ENCODE measurements around the gene JAKMIP3. TPM values are rescaled to one million over a fixed set of nuclear protein-coding genes. Genes with fewer than 3 reads are reported as not detected.

The JAKMIP3 gene
- total RNA-seq, 1 experiment from 2014 or later, result not detected

DNA sequence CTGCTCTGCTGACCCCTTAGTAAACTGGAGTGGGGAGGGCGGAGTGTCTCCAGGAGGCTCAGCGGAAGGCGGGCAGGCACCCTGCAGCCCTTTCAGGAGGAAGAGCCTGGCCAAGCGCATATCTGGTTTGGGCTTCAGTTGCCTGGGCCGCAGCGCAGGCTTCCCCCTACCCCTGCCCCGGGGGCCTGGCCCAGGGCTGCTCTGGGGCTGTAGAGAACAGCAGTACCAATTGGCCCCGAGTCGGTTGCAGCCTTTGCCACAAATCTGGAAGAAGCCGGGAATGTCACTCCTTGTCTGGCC is 28.1 kb upstream of the JAKMIP3 start:
- H3K27me3 Mint-ChIP-seq (ENCODE audit: insufficient read depth, unreplicated experiment), result peaks cover 11% of the 10 kb centered on the region
- TF ChIP-seq, protein P1, sequence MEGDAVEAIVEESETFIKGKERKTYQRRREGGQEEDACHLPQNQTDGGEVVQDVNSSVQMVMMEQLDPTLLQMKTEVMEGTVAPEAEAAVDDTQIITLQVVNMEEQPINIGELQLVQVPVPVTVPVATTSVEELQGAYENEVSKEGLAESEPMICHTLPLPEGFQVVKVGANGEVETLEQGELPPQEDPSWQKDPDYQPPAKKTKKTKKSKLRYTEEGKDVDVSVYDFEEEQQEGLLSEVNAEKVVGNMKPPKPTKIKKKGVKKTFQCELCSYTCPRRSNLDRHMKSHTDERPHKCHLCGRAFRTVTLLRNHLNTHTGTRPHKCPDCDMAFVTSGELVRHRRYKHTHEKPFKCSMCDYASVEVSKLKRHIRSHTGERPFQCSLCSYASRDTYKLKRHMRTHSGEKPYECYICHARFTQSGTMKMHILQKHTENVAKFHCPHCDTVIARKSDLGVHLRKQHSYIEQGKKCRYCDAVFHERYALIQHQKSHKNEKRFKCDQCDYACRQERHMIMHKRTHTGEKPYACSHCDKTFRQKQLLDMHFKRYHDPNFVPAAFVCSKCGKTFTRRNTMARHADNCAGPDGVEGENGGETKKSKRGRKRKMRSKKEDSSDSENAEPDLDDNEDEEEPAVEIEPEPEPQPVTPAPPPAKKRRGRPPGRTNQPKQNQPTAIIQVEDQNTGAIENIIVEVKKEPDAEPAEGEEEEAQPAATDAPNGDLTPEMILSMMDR (IDR thresholded peaks at IDR 0.05; ENCODE audit: unreplicated experiment), result no peak
- H3K27ac Mint-ChIP-seq (ENCODE audit: low read depth, unreplicated experiment), result no peak overlapping the region
- no peaks in the 10 kb centered on the region for H3K36me3 Mint-ChIP-seq (ENCODE audit: insufficient read depth, unreplicated experiment)
- ChIA-PET CTCF (interaction anchor here (0.6 to 5.2 kb wide), 2 partner anchors 15 to 170 kb away, joined by 3 to 22 read pairs; no protein-coding TSS in a partner anchor), POLR2A (no interaction called here)
- no peak for DNase-seq (ENCODE audit: unreplicated experiment)
- no TSS peak for BruUV-seq (replicated peaks)
- no peaks in the 10 kb centered on the region for H3K4me1 Mint-ChIP-seq (ENCODE audit: insufficient read depth, unreplicated experiment)
- H3K4me3 Mint-ChIP-seq (ENCODE audit: unreplicated experiment), result no peak overlapping the region
- intact Hi-C loops (cut with micrococcal nuclease), result no loop called here
- H3K9me3 Mint-ChIP-seq (ENCODE audit: unreplicated experiment), result no peaks in the 10 kb centered on the region

DNA sequence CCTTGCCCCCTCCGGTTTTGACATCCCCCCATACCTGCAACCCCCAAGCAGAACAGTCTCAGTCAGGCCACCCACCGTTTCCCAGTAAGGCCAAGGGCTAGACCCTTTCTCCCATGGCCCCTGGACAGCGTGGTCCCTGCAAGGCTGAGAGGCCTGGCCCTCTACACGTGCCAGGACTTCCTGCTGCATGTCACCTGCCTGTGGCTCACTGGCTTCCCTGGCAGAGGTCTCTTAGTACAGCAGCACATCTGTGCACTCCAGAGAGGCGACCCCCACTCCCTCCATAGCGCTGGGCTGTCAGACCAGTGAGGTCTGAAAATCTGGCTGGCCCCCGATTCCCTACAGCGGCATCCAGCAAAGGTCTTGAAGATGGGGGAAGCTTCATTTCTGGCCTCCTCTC is 26.4 kb upstream of the JAKMIP3 start:
- H3K27ac Mint-ChIP-seq (ENCODE audit: low read depth, unreplicated experiment), result no peak overlapping the region
- no peaks in the 10 kb centered on the region for H3K9me3 Mint-ChIP-seq (ENCODE audit: unreplicated experiment)
- no peak for DNase-seq (ENCODE audit: unreplicated experiment)
- ChIA-PET CTCF (interaction anchor here (1.0 to 5.2 kb wide), 2 partner anchors 15 to 16 kb away, joined by 3 to 22 read pairs; no protein-coding TSS in a partner anchor), POLR2A (no interaction called here)
- TF ChIP-seq, protein P1 (IDR thresholded peaks at IDR 0.05; ENCODE audit: unreplicated experiment), result no peak
- H3K4me3 Mint-ChIP-seq (ENCODE audit: unreplicated experiment), result no peak overlapping the region
- H3K4me1 Mint-ChIP-seq (ENCODE audit: insufficient read depth, unreplicated experiment), result no peaks in the 10 kb centered on the region
- BruUV-seq (replicated peaks), result no TSS peak
- peaks cover 17% of the 10 kb centered on the region for H3K27me3 Mint-ChIP-seq (ENCODE audit: insufficient read depth, unreplicated experiment)
- intact Hi-C loops (cut with micrococcal nuclease), result no loop called here
- H3K36me3 Mint-ChIP-seq (ENCODE audit: insufficient read depth, unreplicated experiment), result no peaks in the 10 kb centered on the region

DNA sequence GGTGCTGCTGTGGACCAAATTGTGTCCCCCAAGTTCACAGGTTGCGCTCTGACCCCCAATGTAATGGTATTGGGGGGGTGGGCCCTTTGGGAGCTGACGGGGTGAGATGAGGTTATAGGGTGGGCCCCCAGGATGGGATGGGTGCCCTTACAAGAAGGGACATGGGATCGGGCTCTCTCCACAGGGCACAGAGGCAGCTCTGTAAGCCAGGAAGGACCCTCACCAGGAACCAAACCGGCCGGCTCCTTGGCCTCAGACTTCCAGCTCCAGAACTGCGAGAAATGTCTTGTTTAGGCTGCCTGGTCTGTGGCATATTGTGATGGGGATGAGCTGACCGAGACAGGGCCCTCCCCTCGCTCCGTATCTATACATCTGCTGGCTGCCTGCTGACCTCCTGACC is 25.7 kb upstream of the JAKMIP3 start:
- H3K4me3 Mint-ChIP-seq (ENCODE audit: unreplicated experiment), result no peak overlapping the region
- no peaks in the 10 kb centered on the region for H3K9me3 Mint-ChIP-seq (ENCODE audit: unreplicated experiment)
- no peaks in the 10 kb centered on the region for H3K36me3 Mint-ChIP-seq (ENCODE audit: insufficient read depth, unreplicated experiment)
- TF ChIP-seq, protein P1 (IDR thresholded peaks at IDR 0.05; ENCODE audit: unreplicated experiment), result no peak
- intact Hi-C loops (cut with micrococcal nuclease), result no loop called here
- no peak for DNase-seq (ENCODE audit: unreplicated experiment)
- POLR2A ChIA-PET, result no interaction called here
- CTCF ChIA-PET, result interaction anchor here (1.0 to 5.2 kb wide), 2 partner anchors 14 to 17 kb away, joined by 3 to 22 read pairs; no protein-coding TSS in a partner anchor
- no peaks in the 10 kb centered on the region for H3K4me1 Mint-ChIP-seq (ENCODE audit: insufficient read depth, unreplicated experiment)
- peaks cover 17% of the 10 kb centered on the region for H3K27me3 Mint-ChIP-seq (ENCODE audit: insufficient read depth, unreplicated experiment)
- BruUV-seq (replicated peaks), result no TSS peak
- no peak overlapping the region for H3K27ac Mint-ChIP-seq (ENCODE audit: low read depth, unreplicated experiment)

DNA sequence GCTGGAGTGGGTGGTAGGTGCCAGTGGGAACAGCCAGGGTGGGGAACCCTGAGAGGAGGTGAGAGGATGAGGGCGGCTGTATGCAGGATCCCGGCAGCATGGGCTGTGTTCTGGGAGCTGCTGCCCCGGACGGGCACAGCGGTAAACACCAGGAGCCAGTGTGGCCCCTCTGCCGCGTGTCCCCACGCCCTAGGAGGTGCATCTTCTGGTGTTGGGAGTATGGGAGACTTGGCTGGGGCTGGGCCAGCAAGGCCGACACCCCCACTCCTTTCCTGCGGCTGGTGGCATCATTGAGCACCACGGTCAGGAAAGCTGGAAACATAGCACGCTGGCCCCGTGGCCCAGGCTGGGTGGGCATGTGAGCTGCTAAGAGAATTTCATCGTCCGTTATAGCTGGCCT is 24.4 kb upstream of the JAKMIP3 start:
- no TSS peak for BruUV-seq (replicated peaks)
- CTCF ChIA-PET, result interaction anchor here (5.2 kb wide), 1 partner anchor 18 kb away, joined by 22 read pairs; no protein-coding TSS in a partner anchor
- H3K9me3 Mint-ChIP-seq (ENCODE audit: unreplicated experiment), result no peaks in the 10 kb centered on the region

More for the DNA sequence above, 24.4 kb upstream of the JAKMIP3 start:
- no peak overlapping the region for H3K27ac Mint-ChIP-seq (ENCODE audit: low read depth, unreplicated experiment)
- intact Hi-C loops (cut with micrococcal nuclease), result no loop called here
- H3K27me3 Mint-ChIP-seq (ENCODE audit: insufficient read depth, unreplicated experiment), result peaks cover 17% of the 10 kb centered on the region
- TF ChIP-seq, protein P1 (IDR thresholded peaks at IDR 0.05; ENCODE audit: unreplicated experiment), result no peak
- no peaks in the 10 kb centered on the region for H3K4me1 Mint-ChIP-seq (ENCODE audit: insufficient read depth, unreplicated experiment)
- no peak overlapping the region for H3K4me3 Mint-ChIP-seq (ENCODE audit: unreplicated experiment)
- POLR2A ChIA-PET, result interaction anchor here (0.6 kb wide), 1 partner anchor 947 kb away, joined by 3 read pairs; no protein-coding TSS in a partner anchor
- DNase-seq (ENCODE audit: unreplicated experiment), result no peak
- no peaks in the 10 kb centered on the region for H3K36me3 Mint-ChIP-seq (ENCODE audit: insufficient read depth, unreplicated experiment)
